ENCODE results near the gene CACNA2D1. TPM values are rescaled to one million over a fixed set of nuclear protein-coding genes. Genes with fewer than 3 reads are reported as not detected.

The CACNA2D1 gene
- total RNA-seq, 1 donor from 2014 or later, result 10.3 TPM

GRCh38 chr7:81949306-81949705 is 494.3 kb downstream of the CACNA2D1 start:
- Histone ChIP-seq H3K27ac (no peak overlapping the region), H3K4me1 (no peaks in the 10 kb centered on the region), H3K36me3 (no peaks in the 10 kb centered on the region), H3K4me3 (no peak overlapping the region), H3K9me3 (no peaks in the 10 kb centered on the region), H3K27me3 (no peaks in the 10 kb centered on the region)
- DNase-seq (no peak), ATAC-seq (no peak)
- TF ChIP-seq CTCF (IDR thresholded peaks at IDR 0.05), result no peak
- intact Hi-C loops (cut with DNase I), result no loop called here

- DNase-seq (no peak), ATAC-seq (no peak)
- no peaks in the 10 kb centered on the region for H3K9me3 ChIP-seq
These were observed 499.5 kb downstream of the CACNA2D1 start for GRCh38 chr7:81944058-81944457.

GRCh38 chr7:81937091-81937490 is 506.5 kb downstream of the CACNA2D1 start:
- no peak overlapping the region for H3K27ac ChIP-seq

More at GRCh38 chr7:81944058-81944457, 499.5 kb downstream of the CACNA2D1 start:
- Histone ChIP-seq H3K4me3 (no peak overlapping the region), H3K36me3 (no peaks in the 10 kb centered on the region), H3K4me1 (no peaks in the 10 kb centered on the region), H3K27ac (no peak overlapping the region), H3K27me3 (no peaks in the 10 kb centered on the region)
- intact Hi-C loops (cut with DNase I), result no loop called here
- no peak for TF ChIP-seq CTCF (IDR thresholded peaks at IDR 0.05)

GRCh38 chr7:81934596-81935301 is 508.8 kb downstream of the CACNA2D1 start:
- Histone ChIP-seq H3K36me3 (no peaks in the 10 kb centered on the region), H3K9me3 (no peaks in the 10 kb centered on the region), H3K4me1 (no peaks in the 10 kb centered on the region), H3K4me3 (no peak overlapping the region), H3K27ac (no peak overlapping the region), H3K27me3 (no peaks in the 10 kb centered on the region)
- ATAC-seq (no peak), DNase-seq (no peak)
- intact Hi-C loops (cut with DNase I), result no loop called here
- no peak for TF ChIP-seq CTCF (IDR thresholded peaks at IDR 0.05)

More at GRCh38 chr7:81937091-81937490, 506.5 kb downstream of the CACNA2D1 start:
- intact Hi-C loops (cut with DNase I), result no loop called here
- ATAC-seq (no peak), DNase-seq (no peak)
- Histone ChIP-seq H3K36me3 (no peaks in the 10 kb centered on the region), H3K4me3 (no peak overlapping the region), H3K27me3 (no peaks in the 10 kb centered on the region), H3K4me1 (no peaks in the 10 kb centered on the region), H3K9me3 (no peaks in the 10 kb centered on the region)
- no peak for TF ChIP-seq CTCF (IDR thresholded peaks at IDR 0.05)

GRCh38 chr7:81932936-81933335 is 510.6 kb downstream of the CACNA2D1 start:
- H3K27me3 ChIP-seq, result no peaks in the 10 kb centered on the region
- no peak for DNase-seq
- no peaks in the 10 kb centered on the region for H3K9me3 ChIP-seq
- no peaks in the 10 kb centered on the region for H3K4me1 ChIP-seq
- no peaks in the 10 kb centered on the region for H3K36me3 ChIP-seq
- intact Hi-C loops (cut with DNase I), result no loop called here
- no peak overlapping the region for H3K27ac ChIP-seq
- TF ChIP-seq CTCF (IDR thresholded peaks at IDR 0.05), result no peak
- ATAC-seq, result no peak
- H3K4me3 ChIP-seq, result no peak overlapping the region

Measured in upper lobe of right lung (tissue), 1 donor.